GM12878 (cell line): ENCODE measurements around the gene FRAS1. TPM values are rescaled to one million over a fixed set of nuclear protein-coding genes. Genes with fewer than 3 reads are reported as not detected.
"Not testable (repeated sequence)": the region's sequence is repeated elsewhere in the genome, so short reads cannot be mapped to it uniquely, and the experiment has no call there.

Experiments used
- ATAC-seq: fragments of 200-7000 bp; cut with Tn5 transposase; 3 replicates; pipeline ENCODE4 v1.9.1; 2020; ENCODE audit warnings: mild to moderate bottlenecking, moderate library complexity
- BruUV-seq: library from RNA; stranded (reverse); fragments of 400-500 nt; replicated peaks from 2 replicates; lab custom pipeline; 2021; lab: Mats Ljungman, UMichigan
- CTCF ChIA-PET: fragments of 300-600 bp; sonication (Branson Sonifier 250); formaldehyde crosslinking; extraction: SDS; loops from one replicate; lab custom pipeline; 2021; ENCODE audit warnings: inconsistent platforms; lab: Yijun Ruan, JAX
- POLR2A ChIA-PET: fragments of 350-600 bp; formaldehyde crosslinking; extraction: SDS; loops from one replicate; lab custom pipeline; 2021; ENCODE audit warnings: inconsistent platforms; lab: Charles Lee
- RAD21 ChIA-PET: fragments of 300-600 bp; sonication (Branson Sonifier 250); formaldehyde crosslinking; loops from one replicate; lab custom pipeline; 2023; ENCODE audit warnings: antibody characterized with exemption; ENCODE audit not compliant: unreplicated experiment; lab: Charles Lee
- SMC1A ChIA-PET: fragments of 300-600 bp; sonication (Branson Sonifier 250); formaldehyde crosslinking; loops from one replicate; lab custom pipeline; 2023; ENCODE audit not compliant: unreplicated experiment, uncharacterized antibody; lab: Charles Lee
- DNase-seq: peaks from one replicate; pipeline ENCODE4 v3.0.0-alpha.2; 2011; ENCODE audit warnings: low read depth, low spot score
- FAIRE-seq: peaks from 3 replicates; lab custom pipeline; 2011; peaks lifted over from hg19 to GRCh38; lab: Jason Lieb, UNC
- H2AFZ ChIP-seq: 2 replicates; pipeline ENCODE4 v1.6.0; 2011; ENCODE audit warnings: low read depth, low read length, control low read depth; ENCODE audit not compliant: control insufficient read depth
- H3K27ac ChIP-seq: 2 replicates; pipeline ENCODE4 v1.5.1; 2011; ENCODE audit warnings: control low read depth; ENCODE audit not compliant: control insufficient read depth, insufficient read depth
- H3K27me3 ChIP-seq, 2 experiments: replicated peaks in 1 of 2; 2 replicates each; pipeline versions ENCODE4 v1.6.0 to v1.6.1; 2011; ENCODE audit warnings: low read length in 1 of 2; ENCODE audit not compliant: control insufficient read depth in 2 of 2, insufficient read depth in 2 of 2
- H3K36me3 ChIP-seq, 2 experiments: 2 replicates each; pipeline ENCODE4 v1.5.1; 2011; ENCODE audit warnings: low read length in 1 of 2; ENCODE audit not compliant: control insufficient read depth in 2 of 2, insufficient read depth in 2 of 2
- H3K4me1 ChIP-seq: 2 replicates; pipeline ENCODE4 v1.6.1; 2011; ENCODE audit warnings: mild to moderate bottlenecking, low read length, moderate library complexity, mixed read lengths; ENCODE audit not compliant: control insufficient read depth, insufficient read depth
- H3K4me2 ChIP-seq: 2 replicates; pipeline ENCODE4 v1.6.0; 2011; ENCODE audit warnings: control low read depth; ENCODE audit not compliant: control insufficient read depth, insufficient read depth
- H3K4me3 ChIP-seq: fragments of 200-600 bp; sonication (generic); 2 replicates; pipeline ENCODE4 v1.5.1; 2016
- H3K79me2 ChIP-seq: 2 replicates; pipeline ENCODE4 v1.6.0; 2011; ENCODE audit warnings: low read length; ENCODE audit not compliant: control insufficient read depth, insufficient read depth
- H3K9ac ChIP-seq: 2 replicates; pipeline ENCODE4 v1.8.0; 2011; ENCODE audit warnings: low read length, control low read depth, mixed read lengths; ENCODE audit not compliant: control insufficient read depth, insufficient read depth
- H3K9me3 ChIP-seq: replicated peaks from 3 replicates; pipeline ENCODE4 v1.5.1; 2011; ENCODE audit warnings: mild to moderate bottlenecking, low read length; ENCODE audit not compliant: control insufficient read depth, insufficient read depth
- H4K20me1 ChIP-seq: 2 replicates; pipeline ENCODE4 v1.6.0; 2011; ENCODE audit not compliant: control insufficient read depth, insufficient read depth
- CEBPB ChIP-seq, 2 experiments: fragments of 150-350 bp in 1 of 2; IDR thresholded peaks; 2 replicates each; pipeline ENCODE4 v1.6.1; 2012 to 2014; ENCODE audit warnings: low read depth in 2 of 2, low read length in 2 of 2, borderline replicate concordance in 1 of 2, inconsistent platforms in 1 of 2
- MXI1 ChIP-seq: fragments of 150-350 bp; IDR thresholded peaks from 2 replicates; pipeline ENCODE4 v1.6.1; 2011; ENCODE audit warnings: low read depth, mild to moderate bottlenecking, inconsistent platforms, low read length, improper control_type of control experiment
- MYB ChIP-seq: fragments of 150-350 bp; IDR thresholded peaks from 2 replicates; pipeline ENCODE4 v1.6.1; 2014; ENCODE audit warnings: mild to moderate bottlenecking, low read depth, low read length, borderline replicate concordance
- SP1 ChIP-seq: IDR thresholded peaks from one replicate; pipeline ENCODE4 v1.6.1; 2011; ENCODE audit warnings: low read depth, low read length
- WGBS: methylation state at CpG from one replicate; pipeline ENCODE4 v1.1.6; 2016; ENCODE audit warnings: low lambda C conversion rate; ENCODE audit not compliant: insufficient replicate concordance, insufficient coverage; ENCODE audit errors: missing lambda C conversion rate; 5-methylcytosine and 5-hydroxymethylcytosine counted together
- in situ Hi-C: fragments of 300-500 bp; cut with MboI; formaldehyde crosslinking; loops from 9 replicates; pipeline ENCODE4 v1.14.3; 2018; ENCODE audit warnings: mixed read lengths
- intact Hi-C: fragments of 100-400 bp; cut with micrococcal nuclease; formaldehyde crosslinking; loops from one replicate; pipeline ENCODE4 v1.14.2; 2022; ENCODE audit not compliant: unreplicated experiment
- polyA plus RNA-seq, 11 experiments: library from polyadenylated mRNA; depleted of rRNA in 4 of 11; unstranded in 6 of 11; stranded (reverse) in 5 of 11; fragments of >200 nt; fragmentation: Nextera tagmentation in 4 of 11; fragmentation: Illumina TruSeq in 1 of 11; extraction: Ambion mirVana in 4 of 11; extraction: Trizol in 1 of 11; gene quantifications; 1 replicate in 1 of 11; 2 replicates in 10 of 11; pipeline versions ENCODE4 v1.2.1 to v1.2.3, GENCODE V29; 2011 to 2016; ENCODE audit warnings: inconsistent platforms in 2 of 11, missing spikeins in 2 of 11, low read depth in 1 of 11
- total RNA-seq, 4 experiments: library from RNA; depleted of rRNA in 3 of 4; stranded (reverse); fragments of >200 nt in 3 of 4; fragmentation: Illumina TruSeq in 1 of 4; extraction: Trizol in 1 of 4; gene quantifications; 2 replicates each; pipeline versions ENCODE4 v1.2.1 to v1.2.3, GENCODE V29; 2013 to 2021
- TF ChIP-seq, protein P1 (sequence below): IDR thresholded peaks from 2 replicates; pipeline ENCODE4 v1.6.1; 2012; ENCODE audit warnings: improper control_type of control experiment, low read depth, low read length; ENCODE audit not compliant: insufficient replicate concordance

FRAS1 gene
- total and polyA plus RNA-seq, 10 of the 15 experiments (the other 5 are each of a cell fraction or from before 2014, with no cell fraction given) = 0.08 to 11.7 (median 0.20) TPM

DNA sequence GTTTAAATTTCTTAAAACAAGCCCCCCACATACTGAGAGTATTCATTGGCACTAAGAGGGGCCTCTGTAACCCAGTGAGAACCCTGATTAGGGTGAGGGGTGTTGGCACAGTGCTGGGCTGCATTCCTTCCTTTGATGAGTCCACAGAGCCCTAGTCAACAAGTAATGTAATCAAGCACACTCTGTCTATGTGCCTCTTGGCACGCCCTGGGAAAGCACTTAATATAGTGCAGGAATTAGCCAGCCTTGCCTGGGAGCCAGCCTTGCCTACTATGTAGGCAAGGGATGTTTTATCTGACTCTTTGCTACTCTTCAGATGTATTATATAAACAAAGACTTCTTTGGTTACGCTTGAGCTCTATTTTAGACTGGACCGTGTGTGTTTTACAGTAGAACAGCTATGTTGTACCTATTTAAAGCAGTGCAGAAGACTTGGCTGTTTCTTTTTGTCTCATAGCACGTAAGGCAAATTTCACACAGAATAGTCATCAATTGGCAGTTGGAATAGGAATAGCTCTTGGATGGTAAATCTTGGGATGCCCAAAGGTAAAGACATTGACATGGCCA, 64.3 kb downstream of the FRAS1 start (continued):
- no peak for TF ChIP-seq MYB
- TF ChIP-seq CEBPB (IDR thresholded peaks at IDR 0.05; ENCODE audit: borderline replicate concordance in 1 of 2, low read depth in 2 of 2, low read length in 2 of 2) = no peak
- TF ChIP-seq, protein P1, sequence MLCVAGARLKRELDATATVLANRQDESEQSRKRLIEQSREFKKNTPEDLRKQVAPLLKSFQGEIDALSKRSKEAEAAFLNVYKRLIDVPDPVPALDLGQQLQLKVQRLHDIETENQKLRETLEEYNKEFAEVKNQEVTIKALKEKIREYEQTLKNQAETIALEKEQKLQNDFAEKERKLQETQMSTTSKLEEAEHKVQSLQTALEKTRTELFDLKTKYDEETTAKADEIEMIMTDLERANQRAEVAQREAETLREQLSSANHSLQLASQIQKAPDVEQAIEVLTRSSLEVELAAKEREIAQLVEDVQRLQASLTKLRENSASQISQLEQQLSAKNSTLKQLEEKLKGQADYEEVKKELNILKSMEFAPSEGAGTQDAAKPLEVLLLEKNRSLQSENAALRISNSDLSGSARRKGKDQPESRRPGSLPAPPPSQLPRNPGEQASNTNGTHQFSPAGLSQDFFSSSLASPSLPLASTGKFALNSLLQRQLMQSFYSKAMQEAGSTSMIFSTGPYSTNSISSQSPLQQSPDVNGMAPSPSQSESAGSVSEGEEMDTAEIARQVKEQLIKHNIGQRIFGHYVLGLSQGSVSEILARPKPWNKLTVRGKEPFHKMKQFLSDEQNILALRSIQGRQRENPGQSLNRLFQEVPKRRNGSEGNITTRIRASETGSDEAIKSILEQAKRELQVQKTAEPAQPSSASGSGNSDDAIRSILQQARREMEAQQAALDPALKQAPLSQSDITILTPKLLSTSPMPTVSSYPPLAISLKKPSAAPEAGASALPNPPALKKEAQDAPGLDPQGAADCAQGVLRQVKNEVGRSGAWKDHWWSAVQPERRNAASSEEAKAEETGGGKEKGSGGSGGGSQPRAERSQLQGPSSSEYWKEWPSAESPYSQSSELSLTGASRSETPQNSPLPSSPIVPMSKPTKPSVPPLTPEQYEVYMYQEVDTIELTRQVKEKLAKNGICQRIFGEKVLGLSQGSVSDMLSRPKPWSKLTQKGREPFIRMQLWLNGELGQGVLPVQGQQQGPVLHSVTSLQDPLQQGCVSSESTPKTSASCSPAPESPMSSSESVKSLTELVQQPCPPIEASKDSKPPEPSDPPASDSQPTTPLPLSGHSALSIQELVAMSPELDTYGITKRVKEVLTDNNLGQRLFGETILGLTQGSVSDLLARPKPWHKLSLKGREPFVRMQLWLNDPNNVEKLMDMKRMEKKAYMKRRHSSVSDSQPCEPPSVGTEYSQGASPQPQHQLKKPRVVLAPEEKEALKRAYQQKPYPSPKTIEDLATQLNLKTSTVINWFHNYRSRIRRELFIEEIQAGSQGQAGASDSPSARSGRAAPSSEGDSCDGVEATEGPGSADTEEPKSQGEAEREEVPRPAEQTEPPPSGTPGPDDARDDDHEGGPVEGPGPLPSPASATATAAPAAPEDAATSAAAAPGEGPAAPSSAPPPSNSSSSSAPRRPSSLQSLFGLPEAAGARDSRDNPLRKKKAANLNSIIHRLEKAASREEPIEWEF = no peak
- TF ChIP-seq MXI1 = no peak
- no peak for TF ChIP-seq SP1

GRCh38 chr4:78125834-78126331, 68.8 kb downstream of the FRAS1 start:
- H3K9ac ChIP-seq, ATAC-seq, H3K27ac ChIP-seq, H3K4me3 ChIP-seq, H2AFZ ChIP-seq, H3K79me2 ChIP-seq, SMC1A ChIA-PET, H3K4me2 ChIP-seq, H3K27me3 ChIP-seq, H3K36me3 ChIP-seq, FAIRE-seq, H4K20me1 ChIP-seq, intact Hi-C loops, DNase-seq, H3K9me3 ChIP-seq, H3K4me1 ChIP-seq, CTCF ChIA-PET, BruUV-seq, POLR2A ChIA-PET: not testable (repeated sequence)
- RAD21 ChIA-PET = interaction anchor here (1.0 kb wide), 1 partner anchor 66 kb away, joined by 4 read pairs; no protein-coding TSS in a partner anchor
- in situ Hi-C loops = loop anchor here (10.0 kb wide), 1 partner anchor 59 kb away; no protein-coding TSS in a partner anchor
- 18% methylated on average over 6 of the region's 6 CpGs for WGBS
